GM12874 (cell line): Measurements from ENCODE around the gene IPPK.

ENCODE experiments used
- CTCF ChIP-seq: IDR thresholded peaks from 2 replicates; pipeline ENCODE4 v1.5.1; 2011; ENCODE audit warnings: low read depth, mild to moderate bottlenecking, control low read depth, low read length, moderate library complexity; ENCODE audit not compliant: insufficient read depth

Gene IPPK

GRCh38 chr9:92709954-92710353 is 40.0 kb upstream of the IPPK start:
- TF ChIP-seq CTCF: no peak

- TF ChIP-seq CTCF: no peak
Observed at GRCh38 chr9:92709240-92709639, 39.3 kb upstream of the IPPK start.

- no peak for TF ChIP-seq CTCF
Observed at GRCh38 chr9:92707530-92707929, 37.6 kb upstream of the IPPK start.

- peak; percentile 80 for TF ChIP-seq CTCF
Observed at GRCh38 chr9:92706218-92706940, 36.4 kb upstream of the IPPK start.

GRCh38 chr9:92704528-92704927 is 34.6 kb upstream of the IPPK start:
- no peak for TF ChIP-seq CTCF

GRCh38 chr9:92696619-92697018 is 26.7 kb upstream of the IPPK start:
- TF ChIP-seq CTCF: no peak

- TF ChIP-seq CTCF: peak; percentile 23; the same call in 1 of the 2 replicates
Observed at GRCh38 chr9:92686954-92687353, 17.0 kb upstream of the IPPK start.
